ENCODE measurements around the gene KDM4C.
"Not testable (repeated sequence)": the region's sequence is repeated elsewhere in the genome, so short reads cannot be mapped to it uniquely, and the experiment has no call there.

KDM4C gene

GRCh38 chr9:6764011-6764410 is 6.2 kb downstream of the KDM4C start:
- DNase-seq (ENCODE audit: low read depth in 2 of 2) = no peak

- no peak for DNase-seq (ENCODE audit: low read depth in 2 of 2)
These were observed 6.8 kb downstream of the KDM4C start for GRCh38 chr9:6764523-6764922.

- DNase-seq (ENCODE audit: low read depth in 2 of 2) = no peak
These were observed 7.2 kb downstream of the KDM4C start for GRCh38 chr9:6764950-6765349.

- DNase-seq (ENCODE audit: low read depth in 2 of 2) = no peak
These were observed 7.6 kb downstream of the KDM4C start for GRCh38 chr9:6765396-6765795.

GRCh38 chr9:6766606-6767005 is 8.8 kb downstream of the KDM4C start:
- no peak for DNase-seq (ENCODE audit: low read depth in 2 of 2)

GRCh38 chr9:6768587-6768986 is 10.8 kb downstream of the KDM4C start:
- not testable (repeated sequence) for DNase-seq (ENCODE audit: low read depth in 2 of 2)

GRCh38 chr9:6771722-6772121 is 13.9 kb downstream of the KDM4C start:
- DNase-seq (ENCODE audit: low read depth in 2 of 2) = no peak

- DNase-seq (ENCODE audit: low read depth in 2 of 2) = no peak
These were observed 19.6 kb downstream of the KDM4C start for GRCh38 chr9:6777213-6777902.

- no peak for DNase-seq (ENCODE audit: low read depth in 2 of 2)
These were observed 21.9 kb downstream of the KDM4C start for GRCh38 chr9:6779417-6780241.

GRCh38 chr9:6780690-6781089 is 22.9 kb downstream of the KDM4C start:
- DNase-seq (ENCODE audit: low read depth in 2 of 2) = no peak

GRCh38 chr9:6781476-6781875 is 23.7 kb downstream of the KDM4C start:
- no peak for DNase-seq (ENCODE audit: low read depth in 2 of 2)

GRCh38 chr9:6782345-6782744 is 24.6 kb downstream of the KDM4C start:
- no peak for DNase-seq (ENCODE audit: low read depth in 2 of 2)

GRCh38 chr9:6782981-6783380 is 25.2 kb downstream of the KDM4C start:
- no peak for DNase-seq (ENCODE audit: low read depth in 2 of 2)

- no peak for DNase-seq (ENCODE audit: low read depth in 2 of 2)
These were observed 26.0 kb downstream of the KDM4C start for GRCh38 chr9:6783753-6784152.

- DNase-seq (ENCODE audit: low read depth in 2 of 2) = no peak
These were observed 27.9 kb downstream of the KDM4C start for GRCh38 chr9:6785682-6786081.

GRCh38 chr9:6787793-6788161 is 30.0 kb downstream of the KDM4C start:
- no peak for DNase-seq (ENCODE audit: low read depth in 2 of 2)

GRCh38 chr9:6788162-6789016 is 30.6 kb downstream of the KDM4C start:
- no peak for DNase-seq (ENCODE audit: low read depth in 2 of 2)

GRCh38 chr9:6789017-6789338 is 31.2 kb downstream of the KDM4C start:
- DNase-seq (ENCODE audit: low read depth in 2 of 2) = not testable (repeated sequence)

- no peak for DNase-seq (ENCODE audit: low read depth in 2 of 2)
These were observed 33.1 kb downstream of the KDM4C start for GRCh38 chr9:6790866-6791265.

- DNase-seq (ENCODE audit: low read depth in 2 of 2) = no peak
These were observed 35.4 kb downstream of the KDM4C start for GRCh38 chr9:6793203-6793602.

GRCh38 chr9:6794936-6795335 is 37.2 kb downstream of the KDM4C start:
- no peak for DNase-seq (ENCODE audit: low read depth in 2 of 2)

GRCh38 chr9:6802926-6803325 is 45.2 kb downstream of the KDM4C start:
- no peak for DNase-seq (ENCODE audit: low read depth in 2 of 2)

GRCh38 chr9:6805532-6805931 is 47.8 kb downstream of the KDM4C start:
- DNase-seq (ENCODE audit: low read depth in 2 of 2) = no peak
